BE2C (cell line): ENCODE results near the gene TAPBPL.

Experiments
- DNase-seq: peaks from one replicate; pipeline ENCODE4 v3.0.0-alpha.2; 2020
- H3K27me3 ChIP-seq: fragments of 250-450 bp; sonication (Bioruptor Pico); 2 replicates; pipeline ENCODE4 v1.5.1; 2020; ENCODE audit warnings: mild to moderate bottlenecking
- H3K36me3 ChIP-seq: fragments of 250-450 bp; sonication (Bioruptor Pico); 2 replicates; pipeline ENCODE4 v1.5.1; 2020; ENCODE audit warnings: mild to moderate bottlenecking
- H3K4me1 ChIP-seq: fragments of 250-450 bp; sonication (Bioruptor Pico); 2 replicates; pipeline ENCODE4 v1.5.1; 2020
- H3K4me3 ChIP-seq: 2 replicates; pipeline ENCODE4 v1.5.1; 2011; ENCODE audit warnings: low read depth, low read length
- H3K9me3 ChIP-seq: fragments of 250-450 bp; sonication (Bioruptor Pico); 2 replicates; pipeline ENCODE4 v1.5.1; 2020
- CTCF ChIP-seq: IDR thresholded peaks from 2 replicates; pipeline ENCODE4 v1.5.1; 2012; ENCODE audit warnings: mild to moderate bottlenecking, low read depth, low read length

The TAPBPL gene

GRCh38 chr12:6508087-6508486 is 56.2 kb downstream of the TAPBPL start:
- H3K36me3 ChIP-seq, result peaks cover 69% of the 10 kb centered on the region
- TF ChIP-seq CTCF, result no peak
- H3K4me3 ChIP-seq, result no peak overlapping the region
- H3K9me3 ChIP-seq, result no peaks in the 10 kb centered on the region
- no peaks in the 10 kb centered on the region; the same call in 1 of the 2 replicates for H3K4me1 ChIP-seq
- no peak for DNase-seq
- no peaks in the 10 kb centered on the region for H3K27me3 ChIP-seq
